Upper lobe of left lung (tissue), 6 donors: ENCODE measurements around the gene KRTAP4-9. TPM values are rescaled to one million over a fixed set of nuclear protein-coding genes. Genes with fewer than 3 reads are reported as not detected.
"Not testable (repeated sequence)": the region's sequence is repeated elsewhere in the genome, so short reads cannot be mapped to it uniquely, and the experiment has no call there.

Experiments
- ATAC-seq, 2 donors: fragments of 200-7000 bp; cut with Tn5 transposase; one replicate each; pipeline ENCODE4 v1.9.1; 2022; ENCODE audit warnings: mild to moderate bottlenecking in 2 of 2, moderate library complexity in 2 of 2; ENCODE audit not compliant: low FRiP score in 2 of 2
- DNase-seq, 2 donors: peaks; one replicate each; pipeline ENCODE4 v3.0.0-alpha.2; 2019 to 2020
- H3K27ac ChIP-seq, 4 donors: fragments of 200-600 bp; sonication (generic); one replicate each; pipeline ENCODE4 v1.5.1; 2016 to 2019
- H3K27me3 ChIP-seq, 4 donors: fragments of 200-600 bp; sonication (generic); one replicate each; pipeline ENCODE4 v1.5.1; 2017 to 2019
- H3K36me3 ChIP-seq, 4 donors: fragments of 200-600 bp; sonication (generic); one replicate each; pipeline ENCODE4 v1.5.1; 2016 to 2019
- H3K4me1 ChIP-seq, 4 donors: fragments of 200-600 bp; sonication (generic); one replicate each; pipeline ENCODE4 v1.5.1; 2018 to 2019
- H3K4me3 ChIP-seq, 4 donors: fragments of 200-600 bp; sonication (generic); one replicate each; pipeline ENCODE4 v1.5.1; 2017 to 2019; ENCODE audit warnings: mild to moderate bottlenecking in 2 of 4, moderate library complexity in 1 of 4
- H3K9me3 ChIP-seq, 4 donors: fragments of 200-600 bp; sonication (generic); one replicate each; pipeline ENCODE4 v1.5.1; 2018 to 2019
- EP300 ChIP-seq, 4 donors: sonication (generic); formaldehyde crosslinking; IDR thresholded peaks; one replicate each; pipeline ENCODE4 v1.5.1; 2017; ENCODE audit warnings: antibody characterized with exemption in 4 of 4, control low read depth in 2 of 4
- POLR2A ChIP-seq, 4 donors: fragments of 450-650 bp; IDR thresholded peaks; one replicate each; pipeline ENCODE4 v1.5.1; 2016 to 2017; ENCODE audit warnings: antibody characterized with exemption in 4 of 4, mild to moderate bottlenecking in 2 of 4
- POLR2AphosphoS5 ChIP-seq, 2 donors: sonication (generic); formaldehyde crosslinking; IDR thresholded peaks; one replicate each; pipeline ENCODE4 v1.5.1; 2017; ENCODE audit warnings: antibody characterized with exemption in 2 of 2
- WGBS, 2 donors: methylation state at CpG; one replicate each; pipeline ENCODE4 v1.1.5; 2017 to 2018; 5-methylcytosine and 5-hydroxymethylcytosine counted together
- total RNA-seq, 6 donors: library from RNA; depleted of rRNA in 4 of 6; stranded (reverse); fragments of >200 nt in 4 of 6; gene quantifications; one replicate each; pipeline versions ENCODE4 v1.1.0 to v1.2.1, GENCODE V29; 2016 to 2021
- TF ChIP-seq, protein P1 (sequence below), 6 experiments: fragments of 450-650 bp in 4 of 6; fragments of 200-600 bp in 2 of 6; sonication (generic) in 2 of 6; IDR thresholded peaks; one replicate each; pipeline ENCODE4 v1.5.1; 2016 to 2019; ENCODE audit warnings: antibody characterized with exemption in 6 of 6
- donor health status: DM: no; HTN: no; CAD: no; lungs with moderate emphysema.
- donor health status: DM: no; HTN: yes; CAD: no; lungs with severe emphysema.

The KRTAP4-9 gene
- total RNA-seq, 6 donors from 2014 or later = not detected

GRCh38 chr17:41116297-41116696 lies 11.1 kb downstream of the KRTAP4-9 start:
- H3K4me1 ChIP-seq = no peaks in the 10 kb centered on the region
- H3K9me3 ChIP-seq = no peaks in the 10 kb centered on the region
- WGBS, 2 donors = 50 to 56% methylated on average over 5 of the region's 5 CpGs
- H3K27ac ChIP-seq = no peak overlapping the region
- TF ChIP-seq, protein P1, sequence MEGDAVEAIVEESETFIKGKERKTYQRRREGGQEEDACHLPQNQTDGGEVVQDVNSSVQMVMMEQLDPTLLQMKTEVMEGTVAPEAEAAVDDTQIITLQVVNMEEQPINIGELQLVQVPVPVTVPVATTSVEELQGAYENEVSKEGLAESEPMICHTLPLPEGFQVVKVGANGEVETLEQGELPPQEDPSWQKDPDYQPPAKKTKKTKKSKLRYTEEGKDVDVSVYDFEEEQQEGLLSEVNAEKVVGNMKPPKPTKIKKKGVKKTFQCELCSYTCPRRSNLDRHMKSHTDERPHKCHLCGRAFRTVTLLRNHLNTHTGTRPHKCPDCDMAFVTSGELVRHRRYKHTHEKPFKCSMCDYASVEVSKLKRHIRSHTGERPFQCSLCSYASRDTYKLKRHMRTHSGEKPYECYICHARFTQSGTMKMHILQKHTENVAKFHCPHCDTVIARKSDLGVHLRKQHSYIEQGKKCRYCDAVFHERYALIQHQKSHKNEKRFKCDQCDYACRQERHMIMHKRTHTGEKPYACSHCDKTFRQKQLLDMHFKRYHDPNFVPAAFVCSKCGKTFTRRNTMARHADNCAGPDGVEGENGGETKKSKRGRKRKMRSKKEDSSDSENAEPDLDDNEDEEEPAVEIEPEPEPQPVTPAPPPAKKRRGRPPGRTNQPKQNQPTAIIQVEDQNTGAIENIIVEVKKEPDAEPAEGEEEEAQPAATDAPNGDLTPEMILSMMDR (IDR thresholded peaks at IDR 0.05) = no peak
- TF ChIP-seq POLR2AphosphoS5 (IDR thresholded peaks at IDR 0.05) (no peak), EP300 (IDR thresholded peaks at IDR 0.05) (no peak), POLR2A (IDR thresholded peaks at IDR 0.05) (no peak)
- no peaks in the 10 kb centered on the region for H3K36me3 ChIP-seq
- DNase-seq (no peak), ATAC-seq (no peak)
- no peak overlapping the region for H3K4me3 ChIP-seq
- no peaks in the 10 kb centered on the region for H3K27me3 ChIP-seq

- WGBS, 2 donors = 78 to 79% methylated on average over 10 of the region's 10 CpGs
Measured at GRCh38 chr17:41117846-41118386, 12.7 kb downstream of the KRTAP4-9 start, which contains the start of gene KRTAP4-11. Gene KRTAP4-11, minus strand, starts transcription at chr17:41118373. Its CDS starts 58 bp downstream, at chr17:41118315.

GRCh38 chr17:41118721-41119120 lies 13.5 kb downstream of the KRTAP4-9 start:
- no peaks in the 10 kb centered on the region for H3K4me1 ChIP-seq
- no peak overlapping the region for H3K27ac ChIP-seq
- H3K27me3 ChIP-seq = no peaks in the 10 kb centered on the region
- no peak for TF ChIP-seq POLR2A (IDR thresholded peaks at IDR 0.05)
- no peak for TF ChIP-seq EP300 (IDR thresholded peaks at IDR 0.05)
- TF ChIP-seq, protein P1 (IDR thresholded peaks at IDR 0.05) = no peak
- no peak for TF ChIP-seq POLR2AphosphoS5 (IDR thresholded peaks at IDR 0.05)
- ATAC-seq (no peak), DNase-seq (no peak)
- no peaks in the 10 kb centered on the region for H3K9me3 ChIP-seq
- no peak overlapping the region for H3K4me3 ChIP-seq
- no peaks in the 10 kb centered on the region for H3K36me3 ChIP-seq
- 91 to 96% methylated on average over 4 of the region's 4 CpGs for WGBS, 2 donors

More at GRCh38 chr17:41117846-41118386, 12.7 kb downstream of the KRTAP4-9 start, which contains the start of gene KRTAP4-11:
- not testable (repeated sequence) for H3K4me3 ChIP-seq, ATAC-seq, H3K9me3 ChIP-seq, H3K36me3 ChIP-seq, H3K4me1 ChIP-seq, H3K27ac ChIP-seq, H3K27me3 ChIP-seq
- DNase-seq = peak in 1 of 2 donors; percentile 68

DNA sequence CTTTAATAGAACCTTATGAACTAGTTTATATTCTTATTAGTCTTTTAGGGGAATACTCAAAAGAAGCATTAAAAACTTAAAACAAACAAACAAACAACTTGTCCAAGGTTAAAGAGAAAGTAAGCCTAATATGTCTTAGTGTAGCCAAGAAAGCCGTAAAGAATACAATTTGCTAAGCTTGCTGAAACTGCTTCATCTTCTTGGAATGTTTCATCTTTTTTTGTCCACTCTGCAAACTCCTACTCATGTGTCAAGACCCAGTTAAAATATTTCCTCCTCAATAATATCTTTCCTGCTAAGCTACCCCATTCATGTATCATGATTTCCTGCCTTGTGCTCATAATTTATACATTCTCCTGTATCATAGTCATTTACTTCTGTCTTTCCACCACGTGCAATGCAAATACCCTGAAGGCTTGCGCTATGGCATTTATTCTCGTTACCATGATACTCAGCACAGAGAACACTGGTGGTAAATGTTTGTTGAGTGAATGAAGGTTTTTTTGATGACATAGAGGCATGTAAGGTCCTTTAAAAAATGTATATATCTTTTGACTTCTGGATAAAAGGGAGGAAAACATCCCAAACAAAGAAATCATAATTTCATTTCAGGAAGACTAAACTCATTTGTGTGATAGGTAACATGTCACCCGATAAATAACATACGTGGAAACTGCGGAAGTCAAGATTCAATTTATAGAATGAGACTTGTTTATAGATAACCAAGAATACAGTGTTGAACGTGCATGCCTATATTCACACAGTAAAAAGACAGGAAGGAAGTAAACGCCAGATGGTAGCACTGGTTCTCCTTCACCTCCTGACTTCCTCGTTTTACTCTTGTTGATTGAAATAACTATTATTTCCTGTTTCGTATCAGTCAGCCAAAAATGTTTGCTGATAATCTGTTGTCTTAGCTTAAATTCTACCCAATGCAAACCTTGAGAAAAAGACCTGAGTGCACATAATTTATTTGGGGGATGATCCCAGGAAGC lies 14.8 kb downstream of the KRTAP4-9 start:
- not testable (repeated sequence) for H3K4me1 ChIP-seq, H3K9me3 ChIP-seq, H3K27ac ChIP-seq, H3K36me3 ChIP-seq, H3K27me3 ChIP-seq, ATAC-seq, DNase-seq, H3K4me3 ChIP-seq
- 42 to 47% methylated on average over 11 of the region's 11 CpGs for WGBS, 2 donors

DNA sequence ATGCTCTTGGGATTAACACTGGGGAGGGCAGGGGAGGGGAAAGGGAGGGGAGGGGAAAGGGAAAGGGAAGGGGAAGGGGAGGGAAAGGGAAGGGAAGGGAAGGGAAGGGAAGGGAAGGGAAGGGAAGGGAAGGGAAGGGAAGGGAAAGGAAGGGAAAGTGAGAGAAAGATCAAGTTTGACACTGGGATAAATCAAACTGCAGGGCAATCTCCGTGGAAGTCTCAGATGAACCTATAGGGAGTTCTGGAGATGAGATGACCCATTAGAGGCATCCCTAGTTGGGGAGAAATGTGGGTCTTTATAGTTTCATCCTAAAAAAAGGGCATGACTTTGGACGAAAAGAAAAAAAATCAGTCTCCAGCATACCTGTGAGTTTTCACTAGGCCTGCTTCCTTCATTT lies 16.6 kb downstream of the KRTAP4-9 start:
- TF ChIP-seq POLR2AphosphoS5 (IDR thresholded peaks at IDR 0.05) = no peak
- DNase-seq = no peak
- Histone ChIP-seq H3K9me3 (no peaks in the 10 kb centered on the region), H3K27ac (no peak overlapping the region), H3K36me3 (no peaks in the 10 kb centered on the region), H3K27me3 (no peaks in the 10 kb centered on the region), H3K4me1 (no peaks in the 10 kb centered on the region), H3K4me3 (no peak overlapping the region)
- 84 to 92% methylated on average over 2 of the region's 2 CpGs for WGBS, 2 donors
- no peak for ATAC-seq

GRCh38 chr17:41123292-41123990 lies 18.3 kb downstream of the KRTAP4-9 start:
- ATAC-seq, H3K4me1 ChIP-seq, H3K36me3 ChIP-seq, H3K27ac ChIP-seq, H3K4me3 ChIP-seq, H3K9me3 ChIP-seq, H3K27me3 ChIP-seq: not testable (repeated sequence)
- 86 to 91% methylated on average over 7 to 12 of the region's 12 CpGs for WGBS, 2 donors
- peak in 1 of 2 donors; percentile 58 for DNase-seq

- not testable (repeated sequence) for DNase-seq, H3K27me3 ChIP-seq, H3K27ac ChIP-seq, H3K36me3 ChIP-seq, H3K4me3 ChIP-seq, ATAC-seq, H3K9me3 ChIP-seq, H3K4me1 ChIP-seq
- WGBS, 2 donors = 78 to 83% methylated on average over 2 to 3 of the region's 3 CpGs
Measured at GRCh38 chr17:41123991-41124371, 18.8 kb downstream of the KRTAP4-9 start, which contains the start of gene KRTAP4-12. Gene KRTAP4-12, minus strand, starts transcription at chr17:41124182. Its CDS starts 60 bp downstream, at chr17:41124122.
